Stimulated activated CD8-positive, alpha-beta memory T cell treated with anti-CD3 and anti-CD28 coated beads, Interleukin-7, amount 100 ng/mL, for 1 hour (primary cell): Measurements from ENCODE around the gene RNF214.

ENCODE experiments used
- DNase-seq, 2 donors: peaks; one replicate each; pipeline ENCODE4 v3.0.0-alpha.2; 2020; ENCODE audit warnings: low read depth in 2 of 2

RNF214 gene

DNA sequence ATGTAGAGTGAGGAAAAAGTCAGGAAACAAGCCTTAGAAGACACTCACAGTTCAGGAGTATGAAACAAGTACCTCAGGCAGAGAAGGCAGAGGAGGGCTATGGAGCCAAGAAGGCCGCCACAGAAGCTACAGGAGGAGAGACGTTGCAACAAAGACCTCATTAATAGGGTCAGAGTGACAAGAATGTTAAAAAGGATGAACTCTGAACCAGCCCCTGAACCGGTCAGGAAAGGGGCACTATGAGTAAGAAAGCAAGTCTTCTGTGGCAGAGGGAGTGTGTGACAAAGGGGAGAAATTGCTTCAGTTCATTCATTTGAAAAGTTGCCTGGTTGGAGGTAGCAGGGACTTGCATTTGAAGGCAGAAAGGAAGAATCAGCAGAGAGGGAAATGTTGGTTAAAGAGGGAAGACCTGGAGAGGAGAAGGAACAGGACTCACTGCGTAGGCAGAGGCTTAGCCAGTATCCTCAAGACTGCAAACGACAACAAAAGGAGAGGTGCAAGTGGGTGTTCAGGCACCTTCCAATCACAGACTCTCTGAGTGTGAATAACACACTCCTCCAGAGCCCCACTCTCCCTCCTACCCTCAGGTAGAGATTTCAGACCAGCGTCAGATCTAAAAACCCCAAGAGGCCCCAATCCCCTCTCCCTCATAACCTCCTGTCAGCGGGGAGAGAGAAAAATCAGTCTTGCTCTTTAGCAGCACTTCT is 17.9 kb upstream of the RNF214 start:
- DNase-seq: no peak

GRCh38 chr11:117217141-117218084 is 15.1 kb upstream of the RNF214 start:
- no peak for DNase-seq

GRCh38 chr11:117218133-117218915 is 14.1 kb upstream of the RNF214 start:
- no peak for DNase-seq

- DNase-seq: no peak
Observed at GRCh38 chr11:117219001-117219400, 13.5 kb upstream of the RNF214 start.

DNA sequence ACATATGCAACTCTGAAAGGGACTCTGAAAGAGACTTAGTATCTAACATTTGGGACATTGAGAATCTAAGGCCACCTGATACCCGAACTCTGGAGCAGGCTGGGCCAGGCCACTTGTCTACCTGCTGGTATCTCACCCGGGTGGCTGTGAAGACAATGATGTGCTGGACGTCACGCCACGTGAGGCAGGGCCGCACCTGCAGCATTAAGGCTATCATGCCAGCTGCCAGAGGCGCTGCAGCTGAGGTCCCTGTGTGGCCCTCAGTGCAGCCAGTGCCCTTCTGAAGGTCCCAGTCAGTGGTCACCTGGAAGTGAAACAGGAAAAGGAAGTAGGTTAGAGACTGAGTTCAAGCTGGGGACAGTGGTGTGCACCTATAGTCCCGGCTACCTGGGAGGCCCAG is 13.0 kb upstream of the RNF214 start:
- DNase-seq: no peak

DNA sequence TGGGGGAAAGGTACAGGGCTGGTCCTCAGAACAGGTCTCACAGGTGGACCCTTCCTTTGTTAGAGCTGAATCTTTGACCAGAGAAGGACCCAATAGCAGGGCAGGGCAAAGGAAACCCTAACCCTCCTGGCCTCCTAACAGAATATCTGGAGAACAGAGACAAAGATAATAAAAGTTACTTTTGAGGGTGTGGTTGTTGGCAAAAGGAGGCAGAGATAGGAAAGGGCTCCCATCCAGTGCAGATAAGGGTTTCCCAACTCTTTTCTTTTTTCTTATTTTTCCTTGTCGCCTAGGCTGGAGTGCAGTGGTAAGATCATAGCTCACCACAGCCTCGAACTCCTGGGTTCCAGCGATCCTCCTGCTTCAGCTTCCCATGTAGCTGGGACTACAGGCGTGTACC is 12.5 kb upstream of the RNF214 start:
- DNase-seq: no peak

DNA sequence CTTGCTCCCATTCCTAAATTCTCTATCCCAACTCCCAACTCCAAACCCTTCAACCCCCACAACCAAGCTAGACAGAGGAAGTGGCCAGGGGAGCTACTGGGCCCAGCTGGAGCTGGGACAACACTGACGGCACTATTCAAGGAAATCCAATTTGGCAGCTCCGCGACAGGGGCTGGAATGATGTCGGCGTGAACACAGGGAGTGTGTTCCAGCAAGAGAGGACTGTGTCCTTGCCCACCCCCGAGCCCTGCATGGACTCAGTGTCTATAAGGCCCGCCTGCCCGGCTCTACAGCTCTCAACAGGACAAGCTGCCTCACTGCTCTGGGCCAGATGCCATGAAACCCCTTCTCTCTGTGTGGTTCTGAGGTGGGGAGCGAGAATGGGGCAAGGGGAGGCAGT is 11.9 kb upstream of the RNF214 start:
- no peak for DNase-seq

DNA sequence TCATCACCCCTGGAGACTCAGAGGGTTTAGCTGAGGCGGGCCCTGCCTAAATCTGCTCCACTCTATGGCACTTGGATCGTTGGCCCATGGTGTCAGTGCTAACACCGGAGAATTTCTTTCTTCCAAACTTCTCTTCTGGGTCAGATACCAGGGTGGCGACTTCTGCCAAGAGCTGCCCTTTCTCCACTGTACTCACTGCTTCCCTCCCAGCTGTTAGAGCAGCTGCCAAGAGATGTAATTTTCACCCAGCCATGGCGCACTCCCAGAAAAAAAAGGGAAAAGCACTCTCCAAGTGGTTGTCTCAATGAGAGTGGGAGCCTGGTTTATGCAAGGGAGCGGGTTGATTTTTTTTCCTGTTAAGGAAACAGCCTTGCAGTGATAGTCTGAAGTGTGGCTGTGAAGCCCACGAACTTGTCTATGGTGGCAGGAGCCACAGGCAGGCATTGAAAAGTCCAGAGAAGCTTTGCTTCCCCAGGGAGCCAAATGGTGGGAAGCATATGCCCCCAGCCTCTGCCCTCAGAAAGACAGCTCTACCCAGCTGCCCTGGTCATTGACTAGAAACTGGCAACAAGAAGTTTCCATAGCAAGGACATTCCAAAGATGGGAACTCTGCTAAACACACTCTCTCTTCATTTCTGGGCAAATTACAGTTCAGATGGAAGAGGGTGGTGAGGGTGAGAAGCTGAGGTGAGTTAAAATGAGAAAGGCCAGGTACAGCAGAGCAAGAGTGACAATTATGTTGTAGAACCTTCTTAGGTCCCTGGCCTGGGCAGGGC is 11.3 kb upstream of the RNF214 start:
- DNase-seq: no peak

- DNase-seq: no peak
Observed at GRCh38 chr11:117221775-117222517, 10.5 kb upstream of the RNF214 start.

- no peak for DNase-seq
Observed at GRCh38 chr11:117222991-117223740, 9.3 kb upstream of the RNF214 start.

DNA sequence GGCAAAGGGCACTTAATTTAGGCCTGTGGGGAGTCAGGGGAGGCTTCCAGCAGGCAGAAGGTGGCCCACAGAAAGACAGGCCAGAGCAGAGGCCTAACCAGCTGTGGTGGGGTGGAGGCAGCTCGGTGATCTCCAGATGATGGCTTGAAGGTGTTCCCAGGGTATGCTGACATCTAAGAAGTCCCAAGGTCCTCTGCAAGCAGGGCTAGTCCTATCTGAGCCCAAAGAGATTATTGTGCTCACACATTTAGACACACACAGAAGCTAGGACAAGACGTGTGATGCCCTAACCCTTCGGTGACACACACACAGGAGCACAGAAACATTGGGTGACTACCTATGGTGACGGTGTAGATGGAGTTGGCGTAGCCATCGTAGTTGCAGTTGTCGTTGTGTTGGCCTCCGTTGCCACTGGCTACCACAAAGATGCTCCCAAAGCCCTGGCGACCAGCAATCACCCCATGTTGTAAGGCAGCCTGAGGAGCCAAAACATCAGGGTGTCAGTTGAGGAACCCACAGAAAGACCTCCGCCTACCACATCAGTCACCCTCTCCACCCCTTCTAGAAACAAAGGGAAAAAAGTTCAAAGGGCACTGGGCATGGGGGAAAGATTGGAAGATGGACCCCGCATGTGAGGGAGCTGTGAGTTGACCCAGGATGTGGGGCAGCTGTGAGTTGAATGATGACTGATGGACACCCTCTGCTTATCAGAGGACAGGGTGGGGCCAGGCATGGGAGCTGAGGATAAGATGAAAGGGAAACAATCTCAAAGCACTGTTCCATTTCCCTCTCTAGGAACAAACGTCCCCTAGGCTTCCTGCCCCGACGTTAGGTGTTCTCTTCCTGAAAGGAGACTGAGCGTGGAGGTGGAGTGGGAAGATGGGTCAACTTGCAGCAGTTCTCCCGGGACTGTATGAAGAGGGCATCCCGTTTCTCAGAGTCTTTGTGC is 8.5 kb upstream of the RNF214 start:
- no peak for DNase-seq

DNA sequence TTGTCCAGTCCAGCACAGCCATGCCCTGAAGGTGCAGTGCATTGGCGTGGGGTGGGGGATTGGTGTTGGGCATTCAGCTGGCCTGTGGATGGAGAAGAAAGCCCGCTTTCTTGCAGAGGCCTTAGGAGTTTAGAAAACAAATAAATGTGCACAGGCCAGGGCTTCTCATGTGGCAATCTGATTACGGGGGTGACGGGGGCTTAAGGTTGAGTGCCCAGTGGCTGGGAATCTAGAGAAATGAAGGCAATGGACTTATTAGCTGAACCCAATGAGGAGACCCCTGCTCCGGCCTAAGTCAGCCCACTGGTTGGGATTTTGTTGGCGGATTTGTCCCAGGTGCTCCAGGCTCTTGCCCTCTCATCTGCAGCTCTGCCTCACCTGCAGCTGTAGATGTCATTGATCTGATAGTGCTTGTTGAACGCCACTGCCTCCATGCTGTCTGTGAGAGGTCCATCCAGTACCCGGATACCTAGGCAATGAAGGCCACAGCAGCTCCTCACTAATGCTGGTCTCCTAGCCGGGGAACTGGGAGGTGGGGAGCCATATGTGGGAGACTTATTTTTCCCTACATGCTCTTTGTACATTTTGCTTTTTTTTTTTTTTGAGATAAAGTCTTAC is 6.8 kb upstream of the RNF214 start:
- no peak for DNase-seq

DNA sequence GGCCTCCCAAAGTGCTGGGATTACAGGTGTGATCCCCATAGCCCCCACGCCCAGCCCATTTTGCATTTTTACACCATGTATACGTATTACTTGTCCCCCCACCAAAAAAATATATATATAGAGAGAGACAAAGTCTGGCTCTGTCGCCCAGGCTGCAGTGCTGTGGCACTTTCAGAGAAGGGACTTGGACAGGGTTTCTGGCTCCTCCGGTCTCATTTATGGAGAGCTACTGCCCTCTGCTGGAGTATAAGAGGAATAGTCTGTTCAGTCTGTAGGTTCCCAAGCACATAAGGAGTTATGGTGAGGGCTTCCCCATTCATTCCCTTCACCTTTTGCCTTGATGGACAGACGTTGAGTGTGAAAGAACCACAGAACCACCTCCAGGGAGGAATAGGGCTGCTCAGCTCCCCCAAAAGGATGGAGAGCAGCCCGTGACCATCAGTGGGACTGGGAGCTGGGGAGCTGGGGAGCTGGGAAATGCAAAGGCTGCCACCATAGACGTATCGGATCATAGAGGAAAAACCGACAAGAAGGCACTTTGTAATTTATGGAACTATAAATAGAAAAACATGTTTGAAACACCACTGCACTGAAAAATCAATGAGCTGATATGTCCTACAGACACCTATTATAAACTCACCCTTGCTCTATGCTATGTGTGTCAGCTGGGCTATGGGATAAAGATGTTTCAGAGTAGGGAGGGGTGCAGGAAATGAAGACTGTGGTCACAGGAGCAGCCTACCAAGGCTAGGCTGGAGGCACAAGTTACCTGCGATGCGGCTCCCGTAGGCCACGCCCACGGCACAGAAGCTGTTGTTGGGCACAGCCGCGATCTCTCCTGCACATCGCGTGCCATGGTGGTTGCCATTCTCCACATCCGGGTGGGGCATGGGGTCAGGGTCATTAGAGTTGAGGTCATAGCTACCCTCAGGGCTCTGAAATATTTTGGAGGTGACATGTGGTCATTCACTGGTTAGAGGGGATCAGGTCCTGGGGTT is 5.8 kb upstream of the RNF214 start:
- no peak for DNase-seq

- DNase-seq: no peak
Observed at GRCh38 chr11:117228091-117228490, 4.4 kb upstream of the RNF214 start.

- DNase-seq: no peak
Observed at GRCh38 chr11:117229411-117229810, 3.1 kb upstream of the RNF214 start.

GRCh38 chr11:117229931-117230285 is 2.6 kb upstream of the RNF214 start:
- no peak for DNase-seq

GRCh38 chr11:117230286-117230961 is 2.0 kb upstream of the RNF214 start:
- DNase-seq: no peak
